HCT116 (cell line): Measurements from ENCODE around the gene PRSS2. TPM values are rescaled to one million over a fixed set of nuclear protein-coding genes. Genes with fewer than 3 reads are reported as not detected.

Source experiments
- ATAC-seq: fragments of 200-7000 bp; cut with Tn5 transposase; 2 replicates; pipeline ENCODE4 v1.9.1; 2020; ENCODE audit warnings: mild to moderate bottlenecking, moderate library complexity
- BruUV-seq: library from RNA; stranded (reverse); fragments of 400-500 nt; replicated peaks from 2 replicates; lab custom pipeline; 2021; lab: Mats Ljungman, UMichigan
- CTCF ChIA-PET: fragments of 300-600 bp; sonication (Branson Sonifier 250); formaldehyde crosslinking; loops from one replicate; lab custom pipeline; 2021; ENCODE audit warnings: antibody characterized with exemption; lab: Charles Lee
- POLR2A ChIA-PET: fragments of 300-600, 350-600 bp; sonication (Branson Sonifier 250); formaldehyde crosslinking; loops from one replicate; lab custom pipeline; 2021; ENCODE audit warnings: antibody characterized with exemption; lab: Charles Lee
- RAD21 ChIA-PET, 2 experiments: fragments of 300-600 bp; sonication (Branson Sonifier 250); formaldehyde crosslinking; loops; one replicate each; lab custom pipeline; 2023; ENCODE audit warnings: low total read pairs in 2 of 2; ENCODE audit not compliant: uncharacterized antibody in 2 of 2, unreplicated experiment in 2 of 2, low non-redundant PET in 1 of 2; lab: Charles Lee
- DNase-seq: peaks from one replicate; pipeline ENCODE4 v3.0.0-alpha.2; 2010; ENCODE audit warnings: low read depth, low spot score
- H2AFZ ChIP-seq: fragments of 200-600 bp; shearing (Covaris generic), sonication (generic); 2 replicates; pipeline ENCODE4 v1.6.1; 2017; ENCODE audit warnings: low read depth, mixed run types, mixed read lengths, antibody characterized with exemption, low read length; ENCODE audit not compliant: poor library complexity, severe bottlenecking
- H3K27ac ChIP-seq: 2 replicates; pipeline ENCODE4 v1.5.1; 2012; ENCODE audit warnings: low read depth, low read length
- H3K27me3 ChIP-seq: fragments of 200-600 bp; sonication (generic); 2 replicates; pipeline ENCODE4 v1.6.1; 2016; ENCODE audit warnings: mixed run types, low read length, mixed read lengths; ENCODE audit not compliant: insufficient read depth
- H3K36me3 ChIP-seq, 2 experiments: fragments of 200-500 bp in 1 of 2; fragments of 200-600 bp in 1 of 2; sonication (Bioruptor generic) in 1 of 2; sonication (generic) in 1 of 2; 2 replicates each; pipeline versions ENCODE4 v1.5.1 to v1.6.1; 2014 to 2016; ENCODE audit warnings: low read length in 2 of 2, inconsistent platforms in 1 of 2, mixed read lengths in 1 of 2, mixed run types in 1 of 2; ENCODE audit not compliant: insufficient read depth in 2 of 2, control insufficient read depth in 1 of 2
- H3K4me1 ChIP-seq, 2 experiments: fragments of 200-600 bp in 1 of 2; sonication (generic) in 1 of 2; 2 replicates each; pipeline versions ENCODE4 v1.5.1 to v1.6.1; 2012 to 2017; ENCODE audit warnings: low read length in 2 of 2, inconsistent platforms in 1 of 2, mild to moderate bottlenecking in 1 of 2, mixed read lengths in 1 of 2, mixed run types in 1 of 2, moderate library complexity in 1 of 2; ENCODE audit not compliant: insufficient read depth in 2 of 2, control insufficient read depth in 1 of 2
- H3K4me2 ChIP-seq: fragments of 200-600 bp; sonication (generic); 2 replicates; pipeline ENCODE4 v1.6.1; 2017; ENCODE audit warnings: mixed run types, low read length, mixed read lengths
- H3K4me3 ChIP-seq, 2 experiments: fragments of 200-600 bp in 1 of 2; sonication (generic) in 1 of 2; replicated peaks in 1 of 2; 2 replicates each; pipeline ENCODE4 v1.5.1; 2011 to 2016; ENCODE audit warnings: low read length in 2 of 2, control low read depth in 1 of 2, low read depth in 1 of 2, mild to moderate bottlenecking in 1 of 2, mixed read lengths in 1 of 2, mixed run types in 1 of 2
- H3K79me2 ChIP-seq: fragments of 200-600 bp; sonication (generic); 2 replicates; pipeline ENCODE4 v1.6.1; 2017; ENCODE audit warnings: mild to moderate bottlenecking, mixed run types, low read length, moderate library complexity, mixed read lengths; ENCODE audit not compliant: insufficient read depth
- H3K9ac ChIP-seq: fragments of 200-600 bp; sonication (generic); 2 replicates; pipeline ENCODE4 v1.6.1; 2016; ENCODE audit warnings: low read length, mixed read lengths
- H3K9me2 ChIP-seq: fragments of 200-600 bp; sonication (generic), shearing (Covaris generic); 2 replicates; pipeline ENCODE4 v1.6.1; 2017; ENCODE audit warnings: mixed run types, mild to moderate bottlenecking, moderate library complexity; ENCODE audit not compliant: insufficient read depth
- H3K9me3 ChIP-seq, 2 experiments: fragments of 200-500 bp in 1 of 2; fragments of 200-600 bp in 1 of 2; sonication (Bioruptor generic) in 1 of 2; sonication (generic) in 1 of 2; 2 replicates each; pipeline ENCODE4 v1.6.1; 2014 to 2017; ENCODE audit warnings: low read length in 2 of 2, mixed read lengths in 2 of 2, inconsistent platforms in 1 of 2, low read depth in 1 of 2, mild to moderate bottlenecking in 1 of 2, mixed run types in 1 of 2, moderate library complexity in 1 of 2; ENCODE audit not compliant: control insufficient read depth in 1 of 2, insufficient read depth in 1 of 2
- H4K20me1 ChIP-seq: fragments of 200-600 bp; sonication (generic), shearing (Covaris generic); 2 replicates; pipeline ENCODE4 v1.6.1; 2017; ENCODE audit warnings: mixed run types, mild to moderate bottlenecking, moderate library complexity; ENCODE audit not compliant: insufficient read depth
- EGR1 ChIP-seq: IDR thresholded peaks from 2 replicates; pipeline ENCODE4 v1.6.1; 2012; ENCODE audit warnings: low read depth
- EZH2 ChIP-seq: fragments of 200-600 bp; sonication (generic); IDR thresholded peaks from 2 replicates; pipeline ENCODE4 v1.6.1; 2017; ENCODE audit warnings: antibody characterized with exemption, mixed run types
- EZH2phosphoT487 ChIP-seq: fragments of 200-600 bp; IDR thresholded peaks from 2 replicates; pipeline ENCODE4 v1.6.1; 2018; ENCODE audit warnings: antibody characterized with exemption, borderline replicate concordance
- FOSL1 ChIP-seq: IDR thresholded peaks from 2 replicates; pipeline ENCODE4 v1.6.1; 2012; ENCODE audit warnings: low read depth
- JUND ChIP-seq: IDR thresholded peaks from 2 replicates; pipeline ENCODE4 v1.6.1; 2012
- SIN3A ChIP-seq: IDR thresholded peaks from 2 replicates; pipeline ENCODE4 v1.6.1; 2012; ENCODE audit warnings: low read depth
- SRF ChIP-seq: IDR thresholded peaks from 2 replicates; pipeline ENCODE4 v1.6.1; 2012; ENCODE audit warnings: low read depth
- TCF7L2 ChIP-seq: IDR thresholded peaks from 2 replicates; pipeline ENCODE4 v1.7.0; 2011; ENCODE audit warnings: borderline replicate concordance, inconsistent platforms; ENCODE audit not compliant: insufficient read depth, insufficient read length; ENCODE audit errors: extremely low read depth
- YY1 ChIP-seq: IDR thresholded peaks from 2 replicates; pipeline ENCODE4 v1.6.1; 2011; ENCODE audit warnings: low read length, low read depth, moderate library complexity, mild to moderate bottlenecking; ENCODE audit not compliant: insufficient replicate concordance; ENCODE audit errors: extremely low read depth
- ZFX ChIP-seq: fragments of 450-650 bp; IDR thresholded peaks from 2 replicates; pipeline ENCODE4 v1.6.1; 2017
- ZNF274 ChIP-seq: fragments of 200-500 bp; sonication (Bioruptor generic); IDR thresholded peaks from 2 replicates; pipeline ENCODE4 v1.6.1; 2014; ENCODE audit warnings: mild to moderate bottlenecking, low read depth, low read length, inconsistent platforms
- intact Hi-C: fragments of 100-400 bp; cut with micrococcal nuclease; formaldehyde crosslinking; loops from 2 replicates; pipeline ENCODE4 v1.10.0; 2022
- total RNA-seq: library from RNA; stranded (reverse); gene quantifications from one replicate; pipeline ENCODE4 v1.2.1, GENCODE V29; 2021; ENCODE audit not compliant: unreplicated experiment
- TF ChIP-seq, protein P1 (sequence below), 3 experiments: fragments of 200-600 bp in 1 of 3; sonication (generic) in 1 of 3; IDR thresholded peaks in 2 of 3; conservative IDR thresholded peaks in 1 of 3; 2 replicates each; pipeline ENCODE4 v1.5.1; 2012 to 2017; ENCODE audit warnings: low read depth in 2 of 3, low read length in 2 of 3, antibody characterized with exemption in 1 of 3, borderline replicate concordance in 1 of 3, control low read depth in 1 of 3, mild to moderate bottlenecking in 1 of 3, mixed read lengths in 1 of 3, mixed run types in 1 of 3, moderate library complexity in 1 of 3; ENCODE audit not compliant: insufficient read depth in 1 of 3
- TF ChIP-seq, protein P2 (sequence below): IDR thresholded peaks from 2 replicates; pipeline ENCODE4 v1.6.1; 2012; ENCODE audit warnings: low read depth
- TF ChIP-seq, protein P3 (sequence below): IDR thresholded peaks from 2 replicates; pipeline ENCODE4 v1.6.1; 2012

PRSS2 gene
- total RNA-seq, 1 experiment from 2014 or later = 36.8 TPM

DNA sequence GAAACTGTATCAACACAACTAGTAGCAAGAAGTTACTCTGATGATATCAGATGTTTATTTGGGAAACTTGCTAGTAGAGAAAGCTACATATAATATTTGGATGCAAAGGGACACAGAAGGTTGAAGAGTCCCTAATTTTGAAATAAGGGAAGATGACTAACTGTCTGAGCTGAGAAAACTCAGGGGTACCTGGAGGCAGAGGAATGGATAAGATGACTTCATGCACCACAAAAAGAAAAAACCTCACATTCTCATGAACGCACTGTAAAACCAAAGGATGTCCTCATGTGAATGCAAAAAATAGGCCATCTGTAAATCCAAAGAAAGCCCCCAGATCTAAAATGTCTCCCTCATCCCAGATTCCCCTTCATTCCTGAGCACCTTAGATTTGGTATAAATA, 29.3 kb downstream of the PRSS2 start:
- intact Hi-C loops = no loop called here

DNA sequence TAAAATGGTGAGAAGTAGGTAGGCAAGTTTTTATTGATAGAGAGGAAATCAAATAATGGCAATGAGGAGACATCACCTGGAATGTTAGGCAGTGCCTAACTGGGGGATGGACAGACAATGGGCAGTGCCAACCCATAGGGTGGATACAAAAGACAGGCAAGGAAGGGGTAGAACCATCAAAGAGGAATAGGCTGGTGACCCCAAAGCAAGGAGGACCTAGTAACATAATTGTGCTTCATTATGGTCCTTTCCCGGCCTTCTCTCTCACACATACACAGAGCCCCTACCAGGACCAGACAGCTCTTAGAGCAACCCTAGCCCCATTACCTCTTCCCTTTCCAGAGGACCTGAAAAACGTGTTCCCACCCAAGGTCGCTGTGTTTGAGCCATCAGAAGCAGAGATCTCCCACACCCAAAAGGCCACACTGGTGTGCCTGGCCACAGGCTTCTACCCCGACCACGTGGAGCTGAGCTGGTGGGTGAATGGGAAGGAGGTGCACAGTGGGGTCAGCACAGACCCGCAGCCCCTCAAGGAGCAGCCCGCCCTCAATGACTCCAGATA, 30.0 kb downstream of the PRSS2 start:
- ChIA-PET POLR2A (no interaction called here), RAD21 (no interaction called here), CTCF (no interaction called here)
- ATAC-seq (no peak), DNase-seq (no peak)
- H3K27me3 ChIP-seq = no peaks in the 10 kb centered on the region
- H3K27ac ChIP-seq = no peak overlapping the region
- no peak overlapping the region for H3K9ac ChIP-seq
- no peak for TF ChIP-seq ZNF274
- TF ChIP-seq, protein P1, sequence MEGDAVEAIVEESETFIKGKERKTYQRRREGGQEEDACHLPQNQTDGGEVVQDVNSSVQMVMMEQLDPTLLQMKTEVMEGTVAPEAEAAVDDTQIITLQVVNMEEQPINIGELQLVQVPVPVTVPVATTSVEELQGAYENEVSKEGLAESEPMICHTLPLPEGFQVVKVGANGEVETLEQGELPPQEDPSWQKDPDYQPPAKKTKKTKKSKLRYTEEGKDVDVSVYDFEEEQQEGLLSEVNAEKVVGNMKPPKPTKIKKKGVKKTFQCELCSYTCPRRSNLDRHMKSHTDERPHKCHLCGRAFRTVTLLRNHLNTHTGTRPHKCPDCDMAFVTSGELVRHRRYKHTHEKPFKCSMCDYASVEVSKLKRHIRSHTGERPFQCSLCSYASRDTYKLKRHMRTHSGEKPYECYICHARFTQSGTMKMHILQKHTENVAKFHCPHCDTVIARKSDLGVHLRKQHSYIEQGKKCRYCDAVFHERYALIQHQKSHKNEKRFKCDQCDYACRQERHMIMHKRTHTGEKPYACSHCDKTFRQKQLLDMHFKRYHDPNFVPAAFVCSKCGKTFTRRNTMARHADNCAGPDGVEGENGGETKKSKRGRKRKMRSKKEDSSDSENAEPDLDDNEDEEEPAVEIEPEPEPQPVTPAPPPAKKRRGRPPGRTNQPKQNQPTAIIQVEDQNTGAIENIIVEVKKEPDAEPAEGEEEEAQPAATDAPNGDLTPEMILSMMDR (IDR thresholded peaks at IDR 0.05 in 2 of 3, conservative IDR thresholded peaks at IDR 0.05 in 1 of 3; ENCODE audit: borderline replicate concordance in 1 of 3, insufficient read depth in 1 of 3, low read depth in 2 of 3, low read length in 2 of 3) = no peak
- no peak for TF ChIP-seq EGR1
- TF ChIP-seq, protein P2, sequence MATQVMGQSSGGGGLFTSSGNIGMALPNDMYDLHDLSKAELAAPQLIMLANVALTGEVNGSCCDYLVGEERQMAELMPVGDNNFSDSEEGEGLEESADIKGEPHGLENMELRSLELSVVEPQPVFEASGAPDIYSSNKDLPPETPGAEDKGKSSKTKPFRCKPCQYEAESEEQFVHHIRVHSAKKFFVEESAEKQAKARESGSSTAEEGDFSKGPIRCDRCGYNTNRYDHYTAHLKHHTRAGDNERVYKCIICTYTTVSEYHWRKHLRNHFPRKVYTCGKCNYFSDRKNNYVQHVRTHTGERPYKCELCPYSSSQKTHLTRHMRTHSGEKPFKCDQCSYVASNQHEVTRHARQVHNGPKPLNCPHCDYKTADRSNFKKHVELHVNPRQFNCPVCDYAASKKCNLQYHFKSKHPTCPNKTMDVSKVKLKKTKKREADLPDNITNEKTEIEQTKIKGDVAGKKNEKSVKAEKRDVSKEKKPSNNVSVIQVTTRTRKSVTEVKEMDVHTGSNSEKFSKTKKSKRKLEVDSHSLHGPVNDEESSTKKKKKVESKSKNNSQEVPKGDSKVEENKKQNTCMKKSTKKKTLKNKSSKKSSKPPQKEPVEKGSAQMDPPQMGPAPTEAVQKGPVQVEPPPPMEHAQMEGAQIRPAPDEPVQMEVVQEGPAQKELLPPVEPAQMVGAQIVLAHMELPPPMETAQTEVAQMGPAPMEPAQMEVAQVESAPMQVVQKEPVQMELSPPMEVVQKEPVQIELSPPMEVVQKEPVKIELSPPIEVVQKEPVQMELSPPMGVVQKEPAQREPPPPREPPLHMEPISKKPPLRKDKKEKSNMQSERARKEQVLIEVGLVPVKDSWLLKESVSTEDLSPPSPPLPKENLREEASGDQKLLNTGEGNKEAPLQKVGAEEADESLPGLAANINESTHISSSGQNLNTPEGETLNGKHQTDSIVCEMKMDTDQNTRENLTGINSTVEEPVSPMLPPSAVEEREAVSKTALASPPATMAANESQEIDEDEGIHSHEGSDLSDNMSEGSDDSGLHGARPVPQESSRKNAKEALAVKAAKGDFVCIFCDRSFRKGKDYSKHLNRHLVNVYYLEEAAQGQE = no peak
- no peak for TF ChIP-seq EZH2phosphoT487
- TF ChIP-seq, protein P3, sequence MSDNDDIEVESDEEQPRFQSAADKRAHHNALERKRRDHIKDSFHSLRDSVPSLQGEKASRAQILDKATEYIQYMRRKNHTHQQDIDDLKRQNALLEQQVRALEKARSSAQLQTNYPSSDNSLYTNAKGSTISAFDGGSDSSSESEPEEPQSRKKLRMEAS = no peak
- no peak for TF ChIP-seq ZFX
- no peak for TF ChIP-seq TCF7L2
- TF ChIP-seq FOSL1 = no peak
- no peak for TF ChIP-seq EZH2
- TF ChIP-seq JUND = no peak
- TF ChIP-seq SIN3A = no peak
- no peak for TF ChIP-seq SRF
- no peaks in the 10 kb centered on the region for H3K9me2 ChIP-seq
- H4K20me1 ChIP-seq = no peaks in the 10 kb centered on the region
- H3K79me2 ChIP-seq = no peaks in the 10 kb centered on the region
- no peaks in the 10 kb centered on the region for H3K4me1 ChIP-seq
- no peak overlapping the region for H2AFZ ChIP-seq
- BruUV-seq = no TSS peak
- no peaks in the 10 kb centered on the region for H3K9me3 ChIP-seq
- H3K36me3 ChIP-seq = no peaks in the 10 kb centered on the region
- H3K4me2 ChIP-seq = no peak overlapping the region
- intact Hi-C loops = no loop called here
- no peak overlapping the region for H3K4me3 ChIP-seq

More for the DNA sequence above, 29.3 kb downstream of the PRSS2 start:
- DNase-seq = no peak
- Histone ChIP-seq H3K79me2 (no peaks in the 10 kb centered on the region), H3K4me2 (no peak overlapping the region), H4K20me1 (no peaks in the 10 kb centered on the region), H3K9me2 (no peaks in the 10 kb centered on the region), H3K36me3 (no peaks in the 10 kb centered on the region), H3K27ac (no peak overlapping the region), H3K27me3 (no peaks in the 10 kb centered on the region), H3K4me1 (no peaks in the 10 kb centered on the region), H3K9me3 (no peaks in the 10 kb centered on the region), H2AFZ (no peak overlapping the region), H3K9ac (no peak overlapping the region)
- no TSS peak for BruUV-seq
- RAD21 ChIA-PET = no interaction called here
- POLR2A ChIA-PET = no interaction called here
- CTCF ChIA-PET = no interaction called here
- ATAC-seq = no peak
- TF ChIP-seq YY1 = no peak
- no peak for TF ChIP-seq JUND
- TF ChIP-seq, protein P3 = no peak
- TF ChIP-seq, all 23 proteins: peak for 0
- no peak overlapping the region for H3K4me3 ChIP-seq
